IPS-NIHi7 (cell line): ENCODE measurements around the gene CACNA1C.
"Not testable (repeated sequence)": the region's sequence is repeated elsewhere in the genome, so short reads cannot be mapped to it uniquely, and the experiment has no call there.

Source experiments
- DNase-seq: peaks from one replicate; pipeline ENCODE4 v3.0.0; 2012; ENCODE audit warnings: mixed read lengths; ENCODE audit errors: extremely low spot score

Gene CACNA1C

DNA sequence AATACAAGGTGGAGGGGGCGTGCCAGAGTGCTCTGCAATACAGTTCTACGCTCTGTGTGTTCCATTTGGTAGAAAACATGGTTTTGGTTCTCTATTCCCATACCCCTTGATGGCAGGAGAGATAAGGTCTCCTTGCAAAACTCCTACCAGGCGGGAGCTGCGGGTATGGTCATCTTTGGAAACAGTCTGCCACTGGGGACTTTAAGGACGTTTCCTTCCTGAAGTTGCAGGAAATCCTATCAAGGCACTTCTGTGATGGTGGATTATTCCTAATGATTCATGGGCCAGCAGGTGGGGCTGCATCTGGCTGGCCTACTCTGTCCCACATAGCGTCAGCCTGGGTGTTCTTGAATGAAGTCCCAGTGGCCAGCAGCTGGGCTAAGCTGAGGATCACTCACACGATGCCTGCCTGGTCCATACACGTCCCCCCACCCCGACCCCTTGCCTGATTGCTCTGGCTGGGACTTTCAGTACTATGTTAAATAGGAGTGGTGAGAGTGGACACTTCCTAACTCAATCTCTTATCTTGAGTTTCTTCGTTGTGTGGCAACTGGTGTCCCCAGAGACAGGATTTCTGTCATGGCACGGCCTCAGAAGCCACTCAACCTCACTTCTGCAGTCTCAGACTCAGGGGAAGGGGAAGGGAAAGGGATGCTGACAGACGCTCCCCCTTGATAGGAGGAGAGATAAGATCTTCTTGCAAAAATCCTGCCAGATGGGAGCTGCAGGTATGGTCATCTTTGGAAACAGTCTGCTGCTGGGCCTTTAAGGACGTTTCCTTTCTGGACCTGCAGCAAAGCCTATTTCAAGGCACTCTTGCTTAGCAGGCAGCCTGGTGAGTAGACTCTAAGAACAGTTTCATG lies 680.9 kb downstream of the CACNA1C start:
- peak; percentile 30 for DNase-seq

DNA sequence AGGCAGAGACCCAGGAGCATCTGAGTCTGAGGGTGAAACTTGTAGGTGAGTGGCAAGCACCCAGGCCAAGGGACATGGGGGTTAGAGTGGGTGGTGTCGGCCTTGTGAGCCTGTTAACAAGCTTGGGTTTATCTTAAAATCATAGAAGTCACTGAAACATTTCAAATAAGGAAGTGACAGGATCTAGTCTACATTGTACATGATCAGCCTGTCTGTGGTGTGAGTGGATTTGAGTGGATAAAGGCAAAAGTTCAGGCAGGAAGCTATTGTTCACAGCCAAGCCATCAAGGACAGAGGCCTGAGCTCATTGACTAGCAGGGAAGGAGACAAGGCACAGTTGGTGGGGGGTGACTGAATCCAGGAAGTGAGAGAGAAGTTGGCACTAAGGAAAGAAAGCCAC lies 682.6 kb downstream of the CACNA1C start:
- no peak for DNase-seq

DNA sequence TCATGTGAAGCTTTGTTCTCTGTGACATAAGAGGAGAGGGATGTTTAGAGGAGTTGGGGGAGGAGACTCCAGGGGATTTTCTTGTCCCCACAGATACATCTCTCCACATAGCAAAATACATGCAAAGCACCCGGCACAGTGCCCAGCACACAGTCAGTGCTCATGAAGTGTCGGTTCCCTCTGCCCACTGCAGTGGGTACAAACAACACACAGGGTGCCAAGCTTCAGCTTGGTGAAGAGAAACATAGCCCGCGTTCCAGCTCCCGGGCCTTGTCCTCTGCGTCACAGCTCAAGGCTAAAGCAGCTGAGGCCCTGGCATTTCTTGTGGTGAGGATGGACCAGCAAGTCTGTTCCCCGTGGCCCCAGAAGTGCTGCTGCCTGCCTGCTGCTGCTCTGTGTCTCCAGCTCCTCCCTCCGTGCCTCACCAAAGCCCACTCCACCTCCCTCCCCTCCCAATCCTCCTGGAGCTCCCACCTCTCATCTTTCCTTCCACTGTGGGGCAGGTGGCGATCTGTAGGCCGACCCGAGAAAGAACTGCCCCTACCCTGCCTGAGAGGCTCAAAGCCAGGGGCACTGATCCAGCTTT lies 685.0 kb downstream of the CACNA1C start:
- DNase-seq = no peak

DNA sequence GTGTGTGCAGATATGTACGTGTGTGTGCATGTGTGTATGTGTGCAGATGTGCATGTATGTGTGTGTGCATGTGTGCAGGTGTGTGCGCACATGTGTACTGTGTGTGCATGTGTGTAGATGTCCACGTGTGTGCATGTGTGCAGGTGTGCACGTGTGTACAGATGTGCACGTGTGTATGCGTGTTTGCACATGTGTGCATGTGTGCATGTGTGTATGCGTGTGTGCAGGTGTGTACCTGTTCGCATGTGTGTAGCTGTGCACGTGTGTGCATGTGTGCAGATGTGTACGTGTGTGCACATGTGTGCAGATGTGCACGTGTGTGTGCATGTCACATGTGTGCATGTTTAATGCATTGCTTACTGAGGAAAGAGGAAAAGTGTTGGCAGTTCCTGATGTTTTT lies 686.3 kb downstream of the CACNA1C start:
- DNase-seq = no peak

DNA sequence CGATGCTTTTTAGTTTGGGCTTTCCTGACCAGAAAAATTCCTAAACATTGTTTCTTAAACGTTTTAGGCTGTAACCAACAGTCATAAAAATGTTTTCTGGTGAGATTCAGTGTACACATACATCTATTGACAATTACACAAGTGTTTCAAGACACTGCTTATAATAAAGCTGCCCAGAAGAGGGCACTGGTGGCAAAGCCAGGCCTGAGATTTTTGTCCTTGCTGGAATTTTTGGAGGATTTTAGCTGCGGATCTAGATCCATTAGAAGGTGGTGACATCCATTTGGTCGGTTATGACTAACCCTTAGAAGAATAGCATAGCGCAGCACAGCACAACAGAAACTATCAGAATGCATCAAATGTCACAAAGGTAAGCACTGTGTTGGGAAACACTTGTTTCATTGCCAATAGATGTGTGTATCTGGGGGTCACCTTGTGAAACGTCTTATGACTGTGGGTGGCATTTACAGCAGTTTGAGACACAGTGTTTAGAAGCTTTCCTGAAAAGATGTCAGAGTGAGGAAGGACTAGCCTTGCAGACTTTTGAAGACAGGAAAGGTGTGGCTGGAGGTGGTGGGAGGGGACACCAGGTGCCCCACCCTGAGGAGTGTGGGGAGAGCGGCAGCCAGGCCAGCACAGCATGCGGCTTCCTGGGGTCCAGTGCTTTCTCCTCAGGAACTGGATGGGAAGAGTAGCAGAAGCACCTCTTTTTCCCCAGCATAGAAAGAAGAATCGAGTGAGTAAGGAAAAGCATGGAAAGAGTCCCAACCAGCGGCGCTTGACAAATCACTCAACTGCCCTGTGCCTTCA lies 687.2 kb downstream of the CACNA1C start:
- DNase-seq = no peak

DNA sequence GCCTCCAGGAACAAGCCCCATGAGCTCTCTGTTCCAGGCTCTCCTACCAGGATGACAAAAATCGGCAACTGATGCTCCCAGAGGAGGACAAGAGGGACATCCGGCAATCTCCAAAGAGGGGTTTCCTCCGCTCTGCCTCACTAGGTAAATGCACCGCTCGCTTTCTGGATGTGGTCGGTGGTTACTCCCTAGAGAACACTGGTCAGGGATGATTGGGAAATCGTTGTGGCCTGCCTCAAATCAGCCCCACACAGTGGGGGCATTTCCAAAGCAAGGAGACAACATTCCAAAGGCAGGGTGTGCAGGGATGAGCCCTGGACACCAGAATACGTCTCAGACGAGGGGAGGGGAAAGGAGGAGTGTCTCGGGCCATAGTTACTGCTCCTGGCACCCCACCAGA lies 689.2 kb downstream of the CACNA1C start:
- not testable (repeated sequence) for DNase-seq

DNA sequence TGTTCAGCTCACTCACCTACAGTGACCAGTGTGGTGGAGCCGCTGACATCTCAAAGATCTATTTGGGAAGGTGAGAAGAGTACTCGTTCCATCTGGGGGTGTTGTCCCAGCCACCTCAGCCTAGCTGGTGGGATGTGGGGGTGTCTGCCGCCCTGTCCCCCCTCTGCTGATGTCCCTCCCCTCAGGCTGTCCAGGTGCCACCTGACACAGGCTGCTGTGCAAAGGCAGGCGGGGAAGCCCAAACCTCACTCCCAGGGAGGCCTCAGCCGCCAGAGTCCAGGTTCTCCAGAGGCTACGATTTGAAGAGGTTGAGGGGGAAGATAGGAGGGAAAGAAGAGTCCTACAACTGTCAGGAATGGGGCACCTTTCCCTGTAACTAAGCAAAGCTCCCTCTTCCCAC lies 690.7 kb downstream of the CACNA1C start:
- no peak for DNase-seq

DNA sequence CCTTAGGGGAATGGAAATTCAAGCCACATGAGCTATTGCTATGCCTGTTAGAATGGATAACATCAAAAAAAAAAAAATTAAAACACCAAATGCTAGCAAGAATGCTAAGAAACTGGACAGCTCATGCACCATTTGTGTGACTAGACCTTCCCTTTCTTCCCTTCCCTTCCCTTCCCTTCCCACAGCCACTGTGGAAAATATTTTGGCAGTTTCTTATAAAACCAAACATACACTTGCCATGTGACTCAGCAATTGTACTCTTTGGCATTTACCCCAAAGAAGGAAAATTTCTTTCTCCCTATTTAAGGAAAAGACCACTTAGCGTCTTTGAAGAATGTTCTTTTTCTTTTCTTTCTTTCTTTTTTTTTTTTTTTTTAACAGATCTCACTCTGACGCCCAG lies 692.9 kb downstream of the CACNA1C start:
- no peak for DNase-seq
